ENCODE data around the gene CYTH4.
A peak's percentile ranks its signal among the peaks of the same experiment; 100 is the strongest.

Gene CYTH4

GRCh38 chr22:37301144-37301830 lies 19.0 kb downstream of the CYTH4 start:
- Mint-ChIP-seq H3K4me1 (peaks cover 76% of the 10 kb centered on the region), H3K9me3 (no peaks in the 10 kb centered on the region), H3K36me3 (ENCODE audit: low read depth) (peaks cover 13% of the 10 kb centered on the region), H3K4me3 (peak overlapping the region; percentile 52), H3K27me3 (no peaks in the 10 kb centered on the region), H3K27ac (peak overlapping the region; percentile 89)
- DNase-seq = no peak
- ATAC-seq = no peak

DNA sequence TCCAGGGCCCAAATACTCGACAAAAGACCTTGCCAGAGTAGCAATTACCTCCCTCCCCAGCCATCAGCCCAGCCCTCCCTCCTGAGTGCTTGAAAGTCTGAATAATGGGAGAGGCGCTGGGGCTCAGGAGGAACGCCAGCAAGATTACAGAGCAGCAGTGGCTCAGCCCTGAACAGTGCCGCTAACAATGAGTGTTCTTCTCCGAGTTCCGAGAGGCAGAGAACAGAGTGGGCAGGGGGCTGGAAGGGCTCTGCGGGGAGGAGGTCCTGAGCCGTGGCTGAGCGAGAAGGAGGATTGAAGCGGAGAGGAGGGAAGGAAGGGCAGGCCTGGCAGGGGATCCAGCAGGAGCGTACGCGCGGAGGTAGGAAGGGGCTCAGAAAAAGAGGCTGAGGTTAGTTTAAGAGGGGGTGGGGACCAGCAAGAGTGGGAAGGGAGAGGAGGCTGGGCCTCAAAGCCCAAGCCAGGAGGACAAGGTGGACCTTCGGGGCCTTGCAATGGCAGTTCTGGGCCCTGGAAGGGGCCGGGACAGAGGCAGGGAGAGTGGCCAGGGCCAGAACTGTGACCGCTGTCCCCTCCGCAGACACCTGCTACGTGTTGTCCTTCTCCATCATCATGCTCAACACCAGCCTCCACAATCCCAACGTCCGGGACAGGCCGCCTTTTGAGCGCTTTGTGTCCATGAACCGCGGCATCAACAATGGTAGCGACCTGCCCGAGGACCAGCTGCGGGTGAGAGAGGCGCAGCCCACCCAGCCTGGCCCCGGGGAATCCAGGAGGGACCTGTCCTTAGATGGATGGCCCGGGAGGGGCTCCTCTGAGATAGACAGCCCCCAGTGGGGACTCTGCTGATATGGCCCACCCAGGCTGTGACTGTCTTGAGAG lies 20.6 kb downstream of the CYTH4 start:
- Mint-ChIP-seq H3K4me3 (no peak overlapping the region), H3K27ac (peak overlapping the region; percentile 86), H3K9me3 (no peaks in the 10 kb centered on the region), H3K36me3 (ENCODE audit: low read depth) (peaks cover 16% of the 10 kb centered on the region), H3K4me1 (peaks cover 89% of the 10 kb centered on the region), H3K27me3 (no peaks in the 10 kb centered on the region)
- DNase-seq (no peak), ATAC-seq (no peak)

GRCh38 chr22:37303821-37304274 lies 21.5 kb downstream of the CYTH4 start:
- Mint-ChIP-seq H3K27ac (peak overlapping the region; percentile 86), H3K9me3 (no peaks in the 10 kb centered on the region), H3K4me1 (peaks cover 91% of the 10 kb centered on the region), H3K27me3 (no peaks in the 10 kb centered on the region), H3K36me3 (ENCODE audit: low read depth) (peaks cover 16% of the 10 kb centered on the region), H3K4me3 (peak overlapping the region; percentile 56)
- ATAC-seq (peak; percentile 83), DNase-seq (peak; percentile 80)

DNA sequence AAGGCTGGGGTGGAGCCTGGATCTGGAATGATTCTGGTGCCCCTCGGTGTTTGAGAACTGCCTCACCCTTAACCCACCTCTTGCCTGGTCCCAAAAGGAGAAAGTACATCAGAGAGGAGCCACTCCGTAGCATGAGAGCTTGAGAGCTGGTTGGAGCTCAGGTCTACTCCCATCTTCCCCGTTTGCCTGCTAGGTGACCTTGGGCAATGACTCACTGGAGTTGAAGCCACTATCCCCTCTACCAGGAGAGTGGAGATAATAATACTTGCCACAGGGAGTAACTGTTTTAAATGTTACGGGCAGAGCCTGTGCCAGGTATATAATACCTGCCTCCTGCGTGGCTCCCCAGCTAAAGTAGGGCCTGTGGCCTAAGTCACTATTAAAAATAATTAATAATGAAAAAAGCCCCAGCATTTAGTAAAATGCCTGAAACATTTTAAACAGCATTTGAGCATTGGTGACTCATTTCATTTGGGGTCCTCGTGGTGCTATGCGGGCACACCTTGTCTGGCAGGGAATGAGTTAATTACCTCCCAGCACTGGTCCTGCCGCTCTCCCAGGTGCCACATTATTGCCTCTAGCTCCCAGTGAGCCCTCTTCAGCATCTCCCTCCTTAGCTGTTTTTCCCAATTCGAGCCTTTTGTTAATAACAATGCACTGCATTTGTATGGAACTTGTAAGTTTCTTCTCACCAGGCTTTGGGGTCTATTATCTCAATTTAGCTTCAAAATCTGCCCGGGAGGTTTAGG lies 22.5 kb downstream of the CYTH4 start:
- DNase-seq (no peak), ATAC-seq (no peak)
- Mint-ChIP-seq H3K36me3 (ENCODE audit: low read depth) (peaks cover 16% of the 10 kb centered on the region), H3K9me3 (no peaks in the 10 kb centered on the region), H3K27ac (peak overlapping the region; percentile 70), H3K4me1 (peaks cover 97% of the 10 kb centered on the region), H3K4me3 (no peak overlapping the region), H3K27me3 (no peaks in the 10 kb centered on the region)

GRCh38 chr22:37305887-37306286 lies 23.6 kb downstream of the CYTH4 start:
- DNase-seq = no peak
- H3K4me3 Mint-ChIP-seq = no peak overlapping the region
- peaks cover 97% of the 10 kb centered on the region for H3K4me1 Mint-ChIP-seq
- H3K27me3 Mint-ChIP-seq = no peaks in the 10 kb centered on the region
- ATAC-seq = no peak
- H3K36me3 Mint-ChIP-seq (ENCODE audit: low read depth) = peaks cover 13% of the 10 kb centered on the region
- no peaks in the 10 kb centered on the region for H3K9me3 Mint-ChIP-seq
- peak overlapping the region; percentile 95 for H3K27ac Mint-ChIP-seq

- ATAC-seq (no peak), DNase-seq (no peak)
- H3K9me3 Mint-ChIP-seq = no peaks in the 10 kb centered on the region
- H3K4me3 Mint-ChIP-seq = peak overlapping the region; percentile 73
- peak overlapping the region; percentile 95 for H3K27ac Mint-ChIP-seq
- H3K36me3 Mint-ChIP-seq (ENCODE audit: low read depth) = peaks cover 10% of the 10 kb centered on the region
- peaks cover 95% of the 10 kb centered on the region for H3K4me1 Mint-ChIP-seq
- H3K27me3 Mint-ChIP-seq = no peaks in the 10 kb centered on the region
Observed at GRCh38 chr22:37306494-37306829, 24.2 kb downstream of the CYTH4 start.

GRCh38 chr22:37308385-37309200 lies 26.3 kb downstream of the CYTH4 start:
- peaks cover 7% of the 10 kb centered on the region for H3K36me3 Mint-ChIP-seq (ENCODE audit: low read depth)

DNA sequence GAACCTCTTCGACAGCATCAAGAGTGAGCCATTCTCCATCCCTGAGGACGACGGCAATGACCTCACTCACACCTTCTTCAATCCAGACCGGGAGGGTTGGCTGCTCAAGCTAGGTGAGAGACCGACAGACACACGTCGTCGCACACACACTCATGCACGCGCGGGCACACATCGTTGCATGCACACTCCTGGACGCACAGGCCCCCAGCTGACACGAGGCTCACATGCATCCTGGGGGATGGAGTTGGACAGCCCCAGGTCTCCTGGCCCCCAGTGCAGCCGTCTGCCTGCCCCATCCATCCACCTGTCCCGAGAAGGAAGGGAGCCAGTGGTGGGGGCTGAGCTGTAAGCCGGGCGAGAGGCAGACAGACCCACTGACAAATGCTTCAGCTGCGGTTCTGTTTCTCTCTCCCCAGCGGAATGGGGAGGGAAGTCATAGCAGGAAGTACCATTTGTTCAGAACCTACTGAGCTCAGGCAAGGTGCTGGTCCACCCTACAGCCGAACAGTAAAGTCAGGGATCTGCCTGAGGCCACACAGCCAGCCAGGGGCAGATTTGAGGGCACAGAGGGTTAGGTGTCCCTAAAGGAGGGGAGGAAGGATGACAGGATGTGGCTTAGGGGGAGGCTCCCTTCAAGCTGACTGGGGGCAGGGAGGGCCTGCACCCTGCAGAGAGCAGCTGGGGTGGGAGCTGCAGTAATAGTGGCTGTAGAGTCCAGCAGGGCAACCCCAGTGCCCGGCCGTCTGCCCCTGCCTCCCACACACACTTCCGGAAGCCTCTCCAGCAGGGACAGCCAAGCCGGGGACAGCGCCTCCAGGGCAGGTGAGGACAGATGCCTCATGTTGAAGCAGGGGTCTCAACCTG lies 27.1 kb downstream of the CYTH4 start:
- peak overlapping the region; percentile 54 for H3K27ac Mint-ChIP-seq
- peak; percentile 58 for DNase-seq
- no peaks in the 10 kb centered on the region for H3K27me3 Mint-ChIP-seq
- H3K4me3 Mint-ChIP-seq = peak overlapping the region; percentile 32
- peaks cover 6% of the 10 kb centered on the region for H3K36me3 Mint-ChIP-seq (ENCODE audit: low read depth)
- no peaks in the 10 kb centered on the region for H3K9me3 Mint-ChIP-seq
- peaks cover 83% of the 10 kb centered on the region for H3K4me1 Mint-ChIP-seq
- peak; percentile 33 for ATAC-seq

More at GRCh38 chr22:37308385-37309200, 26.3 kb downstream of the CYTH4 start:
- ATAC-seq (no peak), DNase-seq (no peak)
- no peaks in the 10 kb centered on the region for H3K27me3 Mint-ChIP-seq
- H3K9me3 Mint-ChIP-seq = no peaks in the 10 kb centered on the region
- H3K27ac Mint-ChIP-seq = peak overlapping the region; percentile 95
- peaks cover 84% of the 10 kb centered on the region for H3K4me1 Mint-ChIP-seq
- peak overlapping the region; percentile 73 for H3K4me3 Mint-ChIP-seq

DNA sequence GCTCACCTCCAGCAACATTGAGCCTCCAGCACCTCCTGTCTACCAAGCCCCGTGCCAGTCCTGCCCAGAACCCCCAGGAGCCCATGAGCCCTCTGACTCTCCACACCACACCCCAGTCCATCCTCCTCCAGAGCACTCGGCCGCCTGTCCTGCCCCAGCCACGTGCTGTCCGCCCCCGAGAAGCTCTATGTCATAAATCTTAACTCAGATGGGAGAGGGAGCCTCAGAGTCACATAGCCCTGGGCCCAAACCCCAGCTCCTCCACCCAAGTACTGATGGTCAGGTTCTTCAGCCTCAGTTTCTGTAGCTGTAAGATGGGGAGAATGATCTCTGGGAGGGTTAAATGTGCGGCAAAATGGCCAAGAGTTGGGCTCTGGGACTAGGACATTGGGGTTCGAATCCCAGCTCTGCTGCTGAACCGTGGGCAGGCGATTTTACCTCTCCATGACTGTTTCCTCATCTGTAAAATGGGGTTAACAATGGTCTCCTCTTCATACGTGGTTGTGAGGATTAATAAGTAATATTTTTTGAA lies 27.8 kb downstream of the CYTH4 start:
- Mint-ChIP-seq H3K9me3 (no peaks in the 10 kb centered on the region), H3K27ac (peak overlapping the region; percentile 42), H3K4me3 (peak overlapping the region; percentile 11), H3K27me3 (no peaks in the 10 kb centered on the region), H3K4me1 (peaks cover 84% of the 10 kb centered on the region), H3K36me3 (ENCODE audit: low read depth) (peaks cover 6% of the 10 kb centered on the region)
- DNase-seq (no peak), ATAC-seq (no peak)

GRCh38 chr22:37310815-37311595 lies 28.7 kb downstream of the CYTH4 start:
- H3K27ac Mint-ChIP-seq = no peak overlapping the region
- no peaks in the 10 kb centered on the region for H3K27me3 Mint-ChIP-seq
- no peak overlapping the region for H3K4me3 Mint-ChIP-seq
- peaks cover 78% of the 10 kb centered on the region for H3K4me1 Mint-ChIP-seq
- ATAC-seq (no peak), DNase-seq (no peak)
- H3K9me3 Mint-ChIP-seq = no peaks in the 10 kb centered on the region
- H3K36me3 Mint-ChIP-seq (ENCODE audit: low read depth) = peaks cover 6% of the 10 kb centered on the region

GRCh38 chr22:37311761-37312312 lies 29.5 kb downstream of the CYTH4 start:
- DNase-seq = no peak
- Mint-ChIP-seq H3K4me3 (no peak overlapping the region), H3K4me1 (peaks cover 78% of the 10 kb centered on the region), H3K27ac (no peak overlapping the region), H3K27me3 (no peaks in the 10 kb centered on the region), H3K36me3 (ENCODE audit: low read depth) (peaks cover 3% of the 10 kb centered on the region), H3K9me3 (no peaks in the 10 kb centered on the region)
- no peak for ATAC-seq

- ATAC-seq = no peak
- no peaks in the 10 kb centered on the region for H3K27me3 Mint-ChIP-seq
- no peaks in the 10 kb centered on the region for H3K9me3 Mint-ChIP-seq
- no peak overlapping the region for H3K27ac Mint-ChIP-seq
- H3K4me1 Mint-ChIP-seq = peaks cover 71% of the 10 kb centered on the region
- no peak overlapping the region for H3K4me3 Mint-ChIP-seq
- peak; percentile 47 for DNase-seq
- peaks cover 3% of the 10 kb centered on the region for H3K36me3 Mint-ChIP-seq (ENCODE audit: low read depth)
Observed at GRCh38 chr22:37312549-37313183, 30.4 kb downstream of the CYTH4 start.
